ENCODE data around the gene KCNJ6.

GRCh38 chr21:37805266-37805665 lies 111.0 kb downstream of the KCNJ6 start:
- TF ChIP-seq CTCF (IDR thresholded peaks at IDR 0.05; ENCODE audit: poor library complexity) (no peak), EZH2phosphoT487 (IDR thresholded peaks at IDR 0.05; ENCODE audit: low read depth, severe bottlenecking, unreplicated experiment) (no peak), EZH2 (IDR thresholded peaks at IDR 0.05; ENCODE audit: borderline replicate concordance) (no peak)

Measured in hepatocyte (in vitro differentiated cells).